ENCODE results near the gene ADCYAP1R1.

The ADCYAP1R1 gene

GRCh38 chr7:31062746-31063435, 10.8 kb downstream of the ADCYAP1R1 start:
- no peaks in the 10 kb centered on the region for H3K4me1 ChIP-seq (ENCODE audit: low read length)
- H3K27ac ChIP-seq (ENCODE audit: low read length), result no peak overlapping the region
- no peaks in the 10 kb centered on the region for H3K27me3 ChIP-seq (ENCODE audit: low read depth, low read length)
- H3K4me2 ChIP-seq (ENCODE audit: low read length), result no peak overlapping the region
- no peaks in the 10 kb centered on the region for H4K20me1 ChIP-seq (ENCODE audit: insufficient read depth, low read length)
- no peak overlapping the region for H3K4me3 ChIP-seq (ENCODE audit: low read length)
- no peak overlapping the region for H2AFZ ChIP-seq (ENCODE audit: low read depth, low read length)
- H3K9ac ChIP-seq (ENCODE audit: low read length), result no peak overlapping the region
- no peaks in the 10 kb centered on the region for H3K9me3 ChIP-seq (ENCODE audit: insufficient read depth, low read length)
- H3K36me3 ChIP-seq (replicated peaks; ENCODE audit: low read depth, low read length), result no peaks in the 10 kb centered on the region
- no peaks in the 10 kb centered on the region for H3K79me2 ChIP-seq (ENCODE audit: low read length)
- no peak for TF ChIP-seq EZH2phosphoT487 (IDR thresholded peaks at IDR 0.05; ENCODE audit: low read depth)
- TF ChIP-seq CTCF (IDR thresholded peaks at IDR 0.05; ENCODE audit: low read depth, low read length), result no peak

- Histone ChIP-seq H3K4me3 (ENCODE audit: low read length) (no peak overlapping the region), H3K36me3 (replicated peaks; ENCODE audit: low read depth, low read length) (no peaks in the 10 kb centered on the region), H3K79me2 (ENCODE audit: low read length) (no peaks in the 10 kb centered on the region), H3K9me3 (ENCODE audit: insufficient read depth, low read length) (no peaks in the 10 kb centered on the region), H4K20me1 (ENCODE audit: insufficient read depth, low read length) (no peaks in the 10 kb centered on the region), H3K4me2 (ENCODE audit: low read length) (no peak overlapping the region), H2AFZ (ENCODE audit: low read depth, low read length) (no peak overlapping the region), H3K27me3 (ENCODE audit: low read depth, low read length) (no peaks in the 10 kb centered on the region), H3K9ac (ENCODE audit: low read length) (no peak overlapping the region), H3K4me1 (ENCODE audit: low read length) (no peaks in the 10 kb centered on the region), H3K27ac (ENCODE audit: low read length) (no peak overlapping the region)
- TF ChIP-seq EZH2phosphoT487 (IDR thresholded peaks at IDR 0.05; ENCODE audit: low read depth) (no peak), CTCF (IDR thresholded peaks at IDR 0.05; ENCODE audit: low read depth, low read length) (no peak)
Observed at GRCh38 chr7:31065021-31065593, 13.0 kb downstream of the ADCYAP1R1 start.

GRCh38 chr7:31065840-31066239, 13.7 kb downstream of the ADCYAP1R1 start:
- no peak overlapping the region for H3K27ac ChIP-seq (ENCODE audit: low read length)
- H3K4me2 ChIP-seq (ENCODE audit: low read length), result no peak overlapping the region
- no peaks in the 10 kb centered on the region for H4K20me1 ChIP-seq (ENCODE audit: insufficient read depth, low read length)
- TF ChIP-seq EZH2phosphoT487 (IDR thresholded peaks at IDR 0.05; ENCODE audit: low read depth), result no peak
- no peak for TF ChIP-seq CTCF (IDR thresholded peaks at IDR 0.05; ENCODE audit: low read depth, low read length)
- H3K27me3 ChIP-seq (ENCODE audit: low read depth, low read length), result no peaks in the 10 kb centered on the region
- no peak overlapping the region for H3K9ac ChIP-seq (ENCODE audit: low read length)
- no peaks in the 10 kb centered on the region for H3K79me2 ChIP-seq (ENCODE audit: low read length)
- no peak overlapping the region for H2AFZ ChIP-seq (ENCODE audit: low read depth, low read length)
- no peaks in the 10 kb centered on the region for H3K9me3 ChIP-seq (ENCODE audit: insufficient read depth, low read length)
- no peaks in the 10 kb centered on the region for H3K36me3 ChIP-seq (replicated peaks; ENCODE audit: low read depth, low read length)
- no peak overlapping the region for H3K4me3 ChIP-seq (ENCODE audit: low read length)
- no peaks in the 10 kb centered on the region for H3K4me1 ChIP-seq (ENCODE audit: low read length)

- Histone ChIP-seq H3K4me1 (ENCODE audit: low read length) (no peaks in the 10 kb centered on the region), H3K4me2 (ENCODE audit: low read length) (no peak overlapping the region), H3K79me2 (ENCODE audit: low read length) (no peaks in the 10 kb centered on the region), H4K20me1 (ENCODE audit: insufficient read depth, low read length) (no peaks in the 10 kb centered on the region), H3K9ac (ENCODE audit: low read length) (no peak overlapping the region), H3K27me3 (ENCODE audit: low read depth, low read length) (no peaks in the 10 kb centered on the region), H2AFZ (ENCODE audit: low read depth, low read length) (no peak overlapping the region), H3K36me3 (replicated peaks; ENCODE audit: low read depth, low read length) (no peaks in the 10 kb centered on the region), H3K4me3 (ENCODE audit: low read length) (no peak overlapping the region), H3K9me3 (ENCODE audit: insufficient read depth, low read length) (no peaks in the 10 kb centered on the region), H3K27ac (ENCODE audit: low read length) (no peak overlapping the region)
- TF ChIP-seq CTCF (IDR thresholded peaks at IDR 0.05; ENCODE audit: low read depth, low read length) (no peak), EZH2phosphoT487 (IDR thresholded peaks at IDR 0.05; ENCODE audit: low read depth) (no peak)
Observed at GRCh38 chr7:31066516-31067130, 14.5 kb downstream of the ADCYAP1R1 start.

All from OCI-LY3 (cell line).